ENCODE data around the gene DOCK9. TPM values are rescaled to one million over a fixed set of nuclear protein-coding genes. Genes with fewer than 3 reads are reported as not detected.

The DOCK9 gene
- total RNA-seq, 4 donors from 2014 or later = 31.4 to 46.7 (median 45.6) TPM

DNA sequence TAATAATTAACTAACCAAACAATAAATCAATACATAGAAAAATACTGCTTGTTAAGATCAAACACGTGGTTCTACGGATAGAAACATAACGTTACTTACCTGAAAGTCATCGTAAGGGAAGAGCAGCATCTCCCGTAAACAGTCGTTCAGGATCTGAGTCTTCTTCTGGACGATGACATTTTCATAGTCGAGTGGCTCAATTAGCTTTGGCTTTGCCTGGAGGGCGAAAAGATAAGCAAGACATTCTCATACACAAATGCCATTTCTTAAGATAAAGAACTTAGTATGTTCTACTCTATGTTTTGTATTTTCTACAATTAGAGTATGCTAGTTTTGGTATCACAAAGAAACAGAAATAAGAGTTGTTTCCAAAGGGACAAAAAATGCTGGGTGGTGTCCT is 22.5 kb downstream of the DOCK9 start:
- in situ Hi-C loops (cut with MboI; ENCODE audit: low sequenced_read_pairs in 4 of 4) (no loop called here), intact Hi-C loops (cut with DNase I; ENCODE audit: low total_unique reads) (no loop called here)
- H3K4me3 ChIP-seq = no peak overlapping the region
- no peaks in the 10 kb centered on the region for H3K9me3 ChIP-seq
- peaks cover 16 to 23% of the 10 kb centered on the region in 2 donors for H3K4me1 ChIP-seq
- no peak for TF ChIP-seq POLR2A (IDR thresholded peaks at IDR 0.05)
- TF ChIP-seq, protein P1, sequence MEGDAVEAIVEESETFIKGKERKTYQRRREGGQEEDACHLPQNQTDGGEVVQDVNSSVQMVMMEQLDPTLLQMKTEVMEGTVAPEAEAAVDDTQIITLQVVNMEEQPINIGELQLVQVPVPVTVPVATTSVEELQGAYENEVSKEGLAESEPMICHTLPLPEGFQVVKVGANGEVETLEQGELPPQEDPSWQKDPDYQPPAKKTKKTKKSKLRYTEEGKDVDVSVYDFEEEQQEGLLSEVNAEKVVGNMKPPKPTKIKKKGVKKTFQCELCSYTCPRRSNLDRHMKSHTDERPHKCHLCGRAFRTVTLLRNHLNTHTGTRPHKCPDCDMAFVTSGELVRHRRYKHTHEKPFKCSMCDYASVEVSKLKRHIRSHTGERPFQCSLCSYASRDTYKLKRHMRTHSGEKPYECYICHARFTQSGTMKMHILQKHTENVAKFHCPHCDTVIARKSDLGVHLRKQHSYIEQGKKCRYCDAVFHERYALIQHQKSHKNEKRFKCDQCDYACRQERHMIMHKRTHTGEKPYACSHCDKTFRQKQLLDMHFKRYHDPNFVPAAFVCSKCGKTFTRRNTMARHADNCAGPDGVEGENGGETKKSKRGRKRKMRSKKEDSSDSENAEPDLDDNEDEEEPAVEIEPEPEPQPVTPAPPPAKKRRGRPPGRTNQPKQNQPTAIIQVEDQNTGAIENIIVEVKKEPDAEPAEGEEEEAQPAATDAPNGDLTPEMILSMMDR (IDR thresholded peaks at IDR 0.05 in 4 of 5, conservative IDR thresholded peaks at IDR 0.05 in 1 of 5) = no peak
- H3K27ac ChIP-seq = no peak overlapping the region
- H3K27me3 ChIP-seq = no peaks in the 10 kb centered on the region
- no peak for DNase-seq
- no peak for ATAC-seq
- H3K36me3 ChIP-seq = no peaks in the 10 kb centered on the region

DNA sequence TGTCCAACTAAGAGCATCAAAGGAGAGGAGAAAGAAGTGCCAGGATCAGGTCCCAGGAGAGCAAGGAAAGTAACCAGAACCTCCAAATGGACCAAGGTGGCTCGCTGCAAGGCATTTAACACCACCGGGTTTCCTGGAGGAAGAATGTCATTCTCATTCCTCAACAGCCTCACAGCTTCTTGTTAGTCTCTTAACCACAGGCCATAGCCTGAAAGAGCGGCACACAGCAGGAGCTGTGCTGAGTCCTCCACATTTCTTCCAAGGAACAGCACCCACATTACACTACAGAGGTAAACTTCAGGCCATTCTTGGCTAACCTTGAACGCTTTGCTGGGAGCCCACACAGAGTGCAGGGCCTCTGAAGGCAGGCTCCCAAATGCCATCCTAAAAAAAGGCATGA is 23.6 kb downstream of the DOCK9 start:
- in situ Hi-C loops (cut with MboI; ENCODE audit: low sequenced_read_pairs in 4 of 4) = no loop called here
- intact Hi-C loops (cut with DNase I; ENCODE audit: low total_unique reads) = no loop called here
- no peak overlapping the region for H3K4me3 ChIP-seq
- no peaks in the 10 kb centered on the region for H3K36me3 ChIP-seq
- TF ChIP-seq, protein P1 (IDR thresholded peaks at IDR 0.05 in 4 of 5, conservative IDR thresholded peaks at IDR 0.05 in 1 of 5) = no peak
- TF ChIP-seq POLR2A (IDR thresholded peaks at IDR 0.05) = no peak
- DNase-seq (no peak), ATAC-seq (no peak)
- H3K4me1 ChIP-seq = peaks cover 14 to 15% of the 10 kb centered on the region in 2 donors
- H3K27ac ChIP-seq = no peak overlapping the region
- no peaks in the 10 kb centered on the region for H3K27me3 ChIP-seq
- H3K9me3 ChIP-seq = no peaks in the 10 kb centered on the region

DNA sequence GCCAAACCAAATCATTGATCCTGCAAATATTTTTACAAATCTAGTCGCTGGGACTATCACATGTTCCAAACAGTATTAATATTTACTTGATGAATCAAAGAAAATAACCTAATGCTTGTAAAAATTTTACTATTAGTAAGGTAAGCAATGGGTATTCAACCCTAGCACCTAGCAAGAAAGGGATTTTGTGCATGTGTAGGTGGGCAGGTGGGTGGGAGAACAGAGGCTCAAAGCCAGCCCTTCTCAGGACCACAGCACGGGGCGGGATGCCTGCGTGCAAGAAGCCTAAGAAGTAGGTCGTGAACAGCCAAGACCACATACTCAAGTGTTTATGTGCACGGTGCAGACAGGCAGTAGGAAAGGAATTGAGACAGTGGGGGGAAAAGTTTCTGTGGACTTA is 26.6 kb downstream of the DOCK9 start:
- ATAC-seq = no peak
- Histone ChIP-seq H3K27me3 (no peaks in the 10 kb centered on the region), H3K4me3 (no peak overlapping the region), H3K36me3 (no peaks in the 10 kb centered on the region), H3K4me1 (peaks cover 12 to 14% of the 10 kb centered on the region in 2 donors), H3K9me3 (no peaks in the 10 kb centered on the region), H3K27ac (no peak overlapping the region)
- DNase-seq = no peak
- TF ChIP-seq, protein P1 (IDR thresholded peaks at IDR 0.05 in 4 of 5, conservative IDR thresholded peaks at IDR 0.05 in 1 of 5) = no peak
- no peak for TF ChIP-seq POLR2A (IDR thresholded peaks at IDR 0.05)
- intact Hi-C loops (cut with DNase I; ENCODE audit: low total_unique reads) (no loop called here), in situ Hi-C loops (cut with MboI; ENCODE audit: low sequenced_read_pairs in 4 of 4) (no loop called here)

DNA sequence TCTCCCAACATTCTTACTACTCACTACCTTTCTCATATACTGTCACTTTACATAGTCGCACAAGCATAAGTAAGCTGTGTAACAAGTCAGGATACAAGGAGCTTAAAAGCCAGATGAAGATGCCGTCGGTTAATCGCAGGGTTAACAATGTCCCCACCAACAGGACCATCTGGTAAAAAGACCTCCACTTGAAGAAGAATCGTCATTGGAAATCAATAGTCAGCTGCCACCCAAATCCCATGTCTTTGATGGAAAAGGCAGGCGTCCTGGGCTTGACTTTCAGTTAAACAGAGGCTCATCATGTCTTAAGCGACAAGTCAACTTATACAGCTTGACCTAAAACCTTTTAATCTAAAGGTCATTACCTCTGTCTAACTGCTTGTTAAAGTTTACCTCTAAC is 27.2 kb downstream of the DOCK9 start:
- DNase-seq = no peak
- ATAC-seq = no peak
- H3K9me3 ChIP-seq = no peaks in the 10 kb centered on the region
- intact Hi-C loops (cut with DNase I; ENCODE audit: low total_unique reads) = no loop called here
- H3K27ac ChIP-seq = no peak overlapping the region
- H3K4me1 ChIP-seq = peaks cover 12 to 14% of the 10 kb centered on the region in 2 donors
- in situ Hi-C loops (cut with MboI; ENCODE audit: low sequenced_read_pairs in 4 of 4) = no loop called here
- no peaks in the 10 kb centered on the region for H3K27me3 ChIP-seq
- H3K36me3 ChIP-seq = no peaks in the 10 kb centered on the region
- no peak overlapping the region for H3K4me3 ChIP-seq
- TF ChIP-seq, protein P1 (IDR thresholded peaks at IDR 0.05 in 4 of 5, conservative IDR thresholded peaks at IDR 0.05 in 1 of 5) = no peak
- TF ChIP-seq POLR2A (IDR thresholded peaks at IDR 0.05) = no peak

DNA sequence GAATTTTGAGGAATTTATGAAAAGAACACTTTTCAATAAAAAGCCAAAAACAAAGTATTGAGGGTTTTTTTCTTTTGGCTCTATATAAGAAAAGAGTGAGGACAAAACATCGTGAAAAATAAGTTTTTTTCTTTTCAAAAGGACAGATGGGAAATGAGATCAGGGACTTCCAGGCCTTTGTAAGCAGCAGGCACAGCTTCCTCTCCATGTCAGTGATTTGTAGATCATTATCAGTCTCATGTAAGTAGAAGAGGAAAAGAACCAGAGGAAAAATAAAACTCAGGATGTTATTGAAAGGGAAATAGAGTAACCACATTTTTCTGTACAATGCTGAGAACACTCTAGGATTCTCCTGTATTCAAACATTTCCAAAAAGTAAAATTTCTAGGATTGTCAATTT is 29.9 kb downstream of the DOCK9 start:
- in situ Hi-C loops (cut with MboI; ENCODE audit: low sequenced_read_pairs in 4 of 4) = no loop called here
- TF ChIP-seq, protein P1 (IDR thresholded peaks at IDR 0.05 in 4 of 5, conservative IDR thresholded peaks at IDR 0.05 in 1 of 5) = no peak
- TF ChIP-seq POLR2A (IDR thresholded peaks at IDR 0.05) = no peak
- Histone ChIP-seq H3K36me3 (no peaks in the 10 kb centered on the region), H3K4me1 (peaks cover 0 to 6% of the 10 kb centered on the region in 2 donors), H3K4me3 (no peak overlapping the region), H3K27ac (peak overlapping the region in 3 of 4 donors; percentile 28 to 65 (median 65)), H3K27me3 (no peaks in the 10 kb centered on the region), H3K9me3 (no peaks in the 10 kb centered on the region)
- no peak for ATAC-seq
- no peak for DNase-seq
- intact Hi-C loops (cut with DNase I; ENCODE audit: low total_unique reads) = no loop called here

All from gastrocnemius medialis (tissue), 4 donors.